ENCODE measurements around the gene ADCY7. TPM values are rescaled to one million over a fixed set of nuclear protein-coding genes. Genes with fewer than 3 reads are reported as not detected.
"Not testable (repeated sequence)": the region's sequence is repeated elsewhere in the genome, so short reads cannot be mapped to it uniquely, and the experiment has no call there.

ADCY7 gene
- total RNA-seq, result 225 TPM

- peak; percentile 54 to 84 (median 82) for DNase-seq (ENCODE audit: low read depth in 2 of 3, low spot score in 2 of 3)
Measured at GRCh38 chr16:50266337-50267091, at the start of gene ADCY7. ADCY7 (plus strand) TSS chr16:50266551; CDS start chr16:50288180, 21,629 bp downstream.

GRCh38 chr16:50219402-50219975, 46.9 kb upstream of the ADCY7 start:
- no peak for DNase-seq (ENCODE audit: low read depth in 2 of 3, low spot score in 2 of 3)

GRCh38 chr16:50224286-50224685, 42.1 kb upstream of the ADCY7 start:
- DNase-seq (ENCODE audit: low read depth in 2 of 3, low spot score in 2 of 3), result no peak

- DNase-seq (ENCODE audit: low read depth in 2 of 3, low spot score in 2 of 3), result no peak
Measured at GRCh38 chr16:50227120-50227519, 39.2 kb upstream of the ADCY7 start.

GRCh38 chr16:50227665-50228064, 38.7 kb upstream of the ADCY7 start:
- no peak for DNase-seq (ENCODE audit: low read depth in 2 of 3, low spot score in 2 of 3)

GRCh38 chr16:50228364-50228868, 37.9 kb upstream of the ADCY7 start:
- no peak for DNase-seq (ENCODE audit: low read depth in 2 of 3, low spot score in 2 of 3)

GRCh38 chr16:50229149-50229726, 37.1 kb upstream of the ADCY7 start:
- DNase-seq (ENCODE audit: low read depth in 2 of 3, low spot score in 2 of 3), result no peak

- no peak for DNase-seq (ENCODE audit: low read depth in 2 of 3, low spot score in 2 of 3)
Measured at GRCh38 chr16:50234771-50235556, 31.4 kb upstream of the ADCY7 start.

- DNase-seq (ENCODE audit: low read depth in 2 of 3, low spot score in 2 of 3), result no peak
Measured at GRCh38 chr16:50235581-50235980, 30.8 kb upstream of the ADCY7 start.

- DNase-seq (ENCODE audit: low read depth in 2 of 3, low spot score in 2 of 3), result no peak
Measured at GRCh38 chr16:50238314-50238713, 28.0 kb upstream of the ADCY7 start.

- DNase-seq (ENCODE audit: low read depth in 2 of 3, low spot score in 2 of 3), result no peak
Measured at GRCh38 chr16:50238868-50239301, 27.5 kb upstream of the ADCY7 start.

GRCh38 chr16:50243024-50243423, 23.3 kb upstream of the ADCY7 start:
- DNase-seq (ENCODE audit: low read depth in 2 of 3, low spot score in 2 of 3), result not testable (repeated sequence)

GRCh38 chr16:50244140-50244503, 22.2 kb upstream of the ADCY7 start:
- no peak for DNase-seq (ENCODE audit: low read depth in 2 of 3, low spot score in 2 of 3)

GRCh38 chr16:50244504-50245416, 21.6 kb upstream of the ADCY7 start:
- no peak for DNase-seq (ENCODE audit: low read depth in 2 of 3, low spot score in 2 of 3)

GRCh38 chr16:50245417-50246298, 20.7 kb upstream of the ADCY7 start:
- peak in 2 of 3 donors; percentile 42 to 45 for DNase-seq (ENCODE audit: low read depth in 2 of 3, low spot score in 2 of 3)

- peak in 2 of 3 donors; percentile 36 to 51 for DNase-seq (ENCODE audit: low read depth in 2 of 3, low spot score in 2 of 3)
Measured at GRCh38 chr16:50246299-50247122, 19.8 kb upstream of the ADCY7 start.

GRCh38 chr16:50247123-50247905, 19.0 kb upstream of the ADCY7 start:
- DNase-seq (ENCODE audit: low read depth in 2 of 3, low spot score in 2 of 3), result no peak

All from hematopoietic multipotent progenitor cell (in vitro differentiated cells).